ENCODE results near the gene RPL7L1. TPM values are rescaled to one million over a fixed set of nuclear protein-coding genes. Genes with fewer than 3 reads are reported as not detected.

The RPL7L1 gene
- total RNA-seq, 1 donor from 2014 or later = 42.2 TPM

GRCh38 chr6:42915732-42916131 is 36.3 kb downstream of the RPL7L1 start, which contains the start of gene PTCRA:
Gene PTCRA (plus strand): TSS chr6:42916053. CDS start chr6:42916070, 17 bp downstream.
- TF ChIP-seq CTCF (IDR thresholded peaks at IDR 0.05; ENCODE audit: borderline replicate concordance) = no peak
- H3K27me3 ChIP-seq (ENCODE audit: low read depth) = peaks cover 40% of the 10 kb centered on the region
- peaks cover 8% of the 10 kb centered on the region for H3K4me1 ChIP-seq
- intact Hi-C loops (cut with micrococcal nuclease) = no loop called here
- no peak for DNase-seq
- H3K27ac ChIP-seq (replicated peaks) = no peak within 1 kb of the TSS
- H3K4me3 ChIP-seq = no peak within 1 kb of the TSS
- no peaks in the 10 kb centered on the region for H3K9me3 ChIP-seq (replicated peaks)
- no peaks in the 10 kb centered on the region for H3K36me3 ChIP-seq

GRCh38 chr6:42916288-42916687 is 36.9 kb downstream of the RPL7L1 start:
- intact Hi-C loops (cut with micrococcal nuclease) = no loop called here
- Histone ChIP-seq H3K36me3 (no peaks in the 10 kb centered on the region), H3K4me3 (no peak overlapping the region), H3K9me3 (replicated peaks) (no peaks in the 10 kb centered on the region), H3K27me3 (ENCODE audit: low read depth) (peaks cover 35% of the 10 kb centered on the region), H3K4me1 (peaks cover 6% of the 10 kb centered on the region), H3K27ac (replicated peaks) (no peak overlapping the region)
- no peak for DNase-seq
- no peak for TF ChIP-seq CTCF (IDR thresholded peaks at IDR 0.05; ENCODE audit: borderline replicate concordance)

GRCh38 chr6:42921801-42922200 is 42.4 kb downstream of the RPL7L1 start:
- no peaks in the 10 kb centered on the region for H3K4me1 ChIP-seq
- H3K27me3 ChIP-seq (ENCODE audit: low read depth) = peaks cover 11% of the 10 kb centered on the region
- no peaks in the 10 kb centered on the region for H3K9me3 ChIP-seq (replicated peaks)
- TF ChIP-seq CTCF (IDR thresholded peaks at IDR 0.05; ENCODE audit: borderline replicate concordance) = no peak
- intact Hi-C loops (cut with micrococcal nuclease) = no loop called here
- H3K36me3 ChIP-seq = no peaks in the 10 kb centered on the region
- DNase-seq = no peak
- no peak overlapping the region for H3K4me3 ChIP-seq
- H3K27ac ChIP-seq (replicated peaks) = no peak overlapping the region

GRCh38 chr6:42923666-42924065 is 44.2 kb downstream of the RPL7L1 start:
- TF ChIP-seq CTCF (IDR thresholded peaks at IDR 0.05; ENCODE audit: borderline replicate concordance) = no peak
- peaks cover 11% of the 10 kb centered on the region for H3K27me3 ChIP-seq (ENCODE audit: low read depth)
- no peak overlapping the region for H3K4me3 ChIP-seq
- no peaks in the 10 kb centered on the region for H3K9me3 ChIP-seq (replicated peaks)
- H3K27ac ChIP-seq (replicated peaks) = no peak overlapping the region
- no peak for DNase-seq
- no peaks in the 10 kb centered on the region for H3K36me3 ChIP-seq
- peaks cover 5% of the 10 kb centered on the region for H3K4me1 ChIP-seq
- intact Hi-C loops (cut with micrococcal nuclease) = no loop called here

- DNase-seq = no peak
- intact Hi-C loops (cut with micrococcal nuclease) = no loop called here
- Histone ChIP-seq H3K4me3 (no peak overlapping the region), H3K27ac (replicated peaks) (no peak overlapping the region), H3K9me3 (replicated peaks) (no peaks in the 10 kb centered on the region), H3K4me1 (peaks cover 18% of the 10 kb centered on the region), H3K27me3 (ENCODE audit: low read depth) (peaks cover 11% of the 10 kb centered on the region), H3K36me3 (no peaks in the 10 kb centered on the region)
- TF ChIP-seq CTCF (IDR thresholded peaks at IDR 0.05; ENCODE audit: borderline replicate concordance) = no peak
Observed at GRCh38 chr6:42925248-42925857, 45.9 kb downstream of the RPL7L1 start.
